Erythroblast (primary cell): ENCODE data around the gene SMG7.

ENCODE experiments used
- GATA1 ChIP-seq: IDR thresholded peaks from 2 replicates; pipeline ENCODE4 v1.6.1; 2011; ENCODE audit warnings: low read depth, mild to moderate bottlenecking, control low read depth, low read length, moderate library complexity
- POLR2A ChIP-seq: IDR thresholded peaks from 2 replicates; pipeline ENCODE4 v1.6.1; 2011; ENCODE audit warnings: mild to moderate bottlenecking, low read length

GRCh38 chr1:183515002-183515689 is 42.8 kb downstream of the SMG7 start:
- no peak for TF ChIP-seq POLR2A
- no peak for TF ChIP-seq GATA1
